HG02970 (cell line): ENCODE measurements around the gene MYLIP.

ENCODE experiments used
- ATAC-seq: cut with Tn5 transposase; IDR thresholded peaks from one replicate; pipeline ENCODE4 v1.9.1; 2021; ENCODE audit warnings: mild to moderate bottlenecking, moderate library complexity, moderate number of reproducible peaks; ENCODE audit not compliant: unreplicated experiment, low FRiP score

MYLIP gene

DNA sequence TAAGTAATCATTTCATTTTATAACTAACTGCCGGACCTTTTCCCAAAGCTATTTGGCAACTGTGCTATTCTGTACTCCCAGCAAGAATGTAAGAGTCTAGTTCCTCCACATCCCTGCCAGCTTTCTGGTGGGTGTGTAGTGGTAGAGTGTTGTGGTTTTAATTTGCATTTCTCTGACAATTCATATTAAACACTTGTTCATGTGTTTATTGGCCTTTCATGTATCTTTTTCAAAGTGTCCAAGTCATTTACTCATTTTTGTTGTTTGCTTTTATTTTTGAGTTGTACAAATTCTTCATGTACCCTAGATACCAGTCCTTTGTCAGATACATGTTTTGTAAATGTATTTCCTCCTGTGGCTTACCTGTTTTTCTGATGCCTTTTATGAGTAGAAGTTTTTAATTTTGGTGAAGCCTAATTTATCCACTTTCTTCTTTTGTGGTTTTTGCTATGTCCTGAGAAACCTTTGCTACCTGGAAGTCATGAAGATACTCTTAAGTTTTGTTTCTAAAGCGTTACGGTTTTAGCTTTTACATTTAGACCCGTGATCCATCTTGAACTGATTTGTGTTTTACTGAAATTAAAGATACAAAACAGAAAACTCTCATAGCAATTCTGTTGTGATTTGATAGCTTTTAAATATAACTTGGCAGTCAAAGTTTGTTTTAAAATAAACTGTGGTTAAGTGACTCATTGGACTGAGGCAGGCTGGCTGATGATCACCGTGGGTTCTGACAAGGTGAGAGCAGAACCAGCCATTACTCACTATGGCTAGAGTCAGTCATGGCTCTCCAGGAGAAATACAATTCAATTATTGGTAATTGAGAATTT, 8.0 kb downstream of the MYLIP start:
- ATAC-seq: no peak

DNA sequence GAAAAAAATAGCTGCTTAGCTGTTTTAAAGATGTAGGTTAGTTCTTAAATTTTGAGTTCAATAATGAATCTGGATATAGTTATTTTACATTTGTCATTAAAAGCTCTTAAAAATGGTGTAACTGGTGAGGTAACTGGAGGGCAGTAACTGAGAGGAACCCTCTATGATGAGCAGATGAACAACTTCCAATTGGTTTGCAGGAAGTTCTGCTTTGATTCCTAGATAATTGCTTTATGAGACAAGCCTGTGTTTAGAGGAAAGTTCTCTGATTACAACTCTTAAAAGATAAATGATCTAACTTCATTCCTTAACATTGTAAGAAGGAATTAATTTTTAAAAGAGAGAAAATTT, 8.5 kb downstream of the MYLIP start:
- ATAC-seq: no peak

DNA sequence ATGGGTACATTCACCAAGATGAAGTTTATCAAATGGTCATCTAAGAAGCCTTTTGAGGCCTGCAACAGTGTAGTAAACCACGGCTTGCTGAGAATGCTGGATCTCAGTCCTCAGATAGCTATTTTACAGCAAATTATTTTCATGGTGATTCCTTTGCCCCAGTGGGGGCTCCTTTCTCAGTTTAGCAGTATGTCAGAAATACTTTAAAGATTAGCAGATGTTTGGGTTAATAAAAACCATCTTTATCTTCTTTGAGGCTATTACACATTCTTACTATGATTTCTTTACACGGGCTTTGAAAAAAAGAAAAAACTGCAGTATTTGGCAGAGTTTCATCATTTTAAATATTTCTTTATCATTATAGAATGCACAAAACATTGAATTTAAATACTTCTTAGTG, 10.7 kb downstream of the MYLIP start:
- ATAC-seq: no peak

DNA sequence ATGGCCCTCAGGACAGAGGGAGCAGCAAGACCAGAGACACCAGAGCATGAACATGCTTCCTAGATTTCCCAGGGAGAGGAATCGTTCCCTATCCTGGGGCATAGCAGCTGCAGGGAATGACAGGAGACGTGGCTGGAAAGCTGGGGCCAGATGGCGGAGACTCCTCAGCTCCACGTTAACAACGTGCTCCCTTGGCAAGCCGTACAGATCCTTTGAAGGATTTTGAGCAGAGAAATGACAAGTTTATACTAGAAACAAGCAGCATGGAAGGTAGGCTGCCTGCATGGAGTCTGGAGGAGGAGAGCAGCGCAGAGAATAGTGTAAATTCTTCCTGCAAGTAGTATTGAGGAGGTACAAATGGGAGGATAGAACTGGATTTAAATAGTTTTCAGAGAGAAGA, 11.7 kb downstream of the MYLIP start:
- no peak for ATAC-seq

DNA sequence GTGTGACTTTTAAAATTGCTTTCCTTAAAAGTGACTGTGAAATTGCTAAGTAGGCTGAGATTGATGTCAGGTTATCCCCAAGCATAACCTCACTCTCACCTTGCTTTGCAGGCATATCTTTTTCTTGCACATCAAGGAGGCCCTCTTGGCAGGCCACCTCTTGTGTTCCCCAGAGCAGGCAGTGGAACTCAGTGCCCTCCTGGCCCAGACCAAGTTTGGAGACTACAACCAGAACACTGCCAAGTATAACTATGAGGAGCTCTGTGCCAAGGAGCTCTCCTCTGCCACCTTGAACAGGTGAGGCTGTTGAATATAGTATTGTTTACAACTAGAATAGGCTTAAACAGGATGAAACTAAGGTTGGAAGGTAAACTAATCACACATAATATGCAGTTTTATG, 12.6 kb downstream of the MYLIP start:
- no peak for ATAC-seq

DNA sequence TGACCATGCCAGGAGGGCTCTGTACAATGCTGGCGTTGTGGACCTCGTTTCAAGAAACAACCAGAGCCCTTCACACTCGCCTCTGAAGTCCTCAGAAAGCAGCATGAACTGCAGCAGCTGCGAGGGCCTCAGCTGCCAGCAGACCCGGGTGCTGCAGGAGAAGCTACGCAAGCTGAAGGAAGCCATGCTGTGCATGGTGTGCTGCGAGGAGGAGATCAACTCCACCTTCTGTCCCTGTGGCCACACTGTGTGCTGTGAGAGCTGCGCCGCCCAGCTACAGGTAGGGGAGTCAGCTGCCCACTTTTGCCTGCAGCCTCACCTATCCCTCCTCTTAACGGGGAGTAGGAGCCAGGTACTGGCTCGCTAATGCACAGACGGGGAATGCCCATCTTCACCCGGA, 16.2 kb downstream of the MYLIP start:
- ATAC-seq: no peak

DNA sequence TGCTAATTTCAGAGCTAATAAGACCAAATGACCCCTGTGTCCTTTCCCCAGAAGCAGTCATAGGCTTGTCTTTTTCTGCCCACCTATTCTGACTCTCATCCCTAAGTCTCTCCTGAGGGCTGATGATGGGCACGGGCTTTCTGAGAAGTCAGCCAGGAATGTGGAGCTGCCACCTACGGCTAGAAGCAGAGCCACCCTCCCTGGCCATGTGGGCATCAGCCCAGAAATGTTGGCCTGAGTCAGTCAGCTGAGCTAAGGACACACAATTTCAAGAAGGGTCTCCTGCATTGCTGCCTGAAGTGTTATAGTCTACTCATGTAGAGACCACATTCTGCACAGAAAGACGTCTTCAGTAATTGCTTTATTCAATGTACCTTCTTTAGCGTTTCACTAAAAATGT, 17.1 kb downstream of the MYLIP start:
- ATAC-seq: no peak

DNA sequence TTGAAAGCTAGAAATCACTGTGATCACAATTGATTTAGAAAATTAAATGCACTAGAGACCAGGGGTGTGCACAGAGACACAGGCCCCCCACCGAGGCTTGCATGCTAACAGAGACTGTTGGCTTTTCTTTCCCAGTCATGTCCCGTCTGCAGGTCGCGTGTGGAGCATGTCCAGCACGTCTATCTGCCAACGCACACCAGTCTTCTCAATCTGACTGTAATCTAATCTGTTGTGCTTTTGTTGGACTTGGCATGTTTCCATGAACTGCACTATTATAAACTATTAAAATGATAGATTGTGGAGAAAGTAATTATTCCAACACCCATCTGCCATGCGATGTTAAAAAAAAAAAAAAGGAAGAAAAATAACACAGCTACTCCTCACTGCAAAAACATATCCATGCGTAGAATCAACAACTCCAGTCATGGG, 17.7 kb downstream of the MYLIP start:
- no peak for ATAC-seq

DNA sequence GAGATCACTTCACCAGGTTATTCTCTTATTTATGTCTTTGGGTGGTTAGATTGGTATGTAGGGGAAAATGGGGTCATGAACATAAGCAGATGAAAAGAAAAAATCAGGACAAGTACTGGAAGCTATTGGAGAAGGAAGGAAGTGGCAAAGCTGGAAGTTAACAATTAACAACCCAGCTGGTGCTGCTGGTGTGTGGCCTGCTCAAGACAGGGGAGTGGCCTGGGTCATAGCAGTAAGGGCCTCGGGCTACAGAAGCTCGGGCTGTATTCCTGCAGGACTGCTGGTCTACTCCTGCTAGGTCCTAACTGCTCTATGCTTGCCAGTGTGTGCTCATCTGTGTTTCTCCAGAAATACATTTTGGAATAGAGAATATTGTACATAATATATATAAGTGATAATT, 19.6 kb downstream of the MYLIP start:
- no peak for ATAC-seq

DNA sequence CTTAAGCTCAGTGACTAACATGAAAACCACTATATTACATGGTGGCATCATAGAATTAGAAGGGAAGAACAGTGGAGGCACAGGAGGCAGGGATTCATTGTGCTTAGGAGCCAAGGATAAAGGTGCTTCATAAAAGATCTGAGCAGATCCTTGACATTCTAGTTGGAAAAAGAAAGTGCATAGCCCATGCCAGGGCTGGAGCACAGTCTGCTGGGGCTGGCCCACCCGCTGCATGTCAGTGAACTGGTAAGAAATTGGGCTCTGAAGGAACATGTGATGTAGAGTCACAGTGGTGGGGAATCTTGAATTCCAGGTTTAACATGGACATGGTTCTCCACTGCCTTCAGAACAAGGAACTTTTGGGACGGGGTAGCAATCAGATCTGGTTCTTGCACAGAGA, 20.4 kb downstream of the MYLIP start:
- ATAC-seq: no peak

DNA sequence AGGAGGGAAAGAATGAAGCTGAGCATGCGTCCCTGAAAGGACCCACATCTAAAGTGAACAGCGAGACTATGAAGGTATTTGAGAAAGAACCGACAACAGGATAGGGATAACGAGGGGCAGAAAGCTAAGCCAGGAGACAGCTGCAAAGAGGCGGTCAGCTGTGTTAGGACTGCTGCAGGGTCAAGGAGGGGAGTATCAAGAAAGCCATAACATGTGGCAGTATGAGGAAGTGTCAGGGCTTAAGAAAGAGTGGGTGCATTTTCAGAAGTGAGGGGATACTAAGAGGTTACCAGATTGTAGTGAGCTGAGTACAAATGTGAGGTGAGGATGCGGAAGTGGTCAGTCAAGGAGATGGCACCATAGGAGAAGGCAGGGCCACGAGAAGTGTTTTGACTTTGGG, 21.2 kb downstream of the MYLIP start:
- no peak for ATAC-seq

DNA sequence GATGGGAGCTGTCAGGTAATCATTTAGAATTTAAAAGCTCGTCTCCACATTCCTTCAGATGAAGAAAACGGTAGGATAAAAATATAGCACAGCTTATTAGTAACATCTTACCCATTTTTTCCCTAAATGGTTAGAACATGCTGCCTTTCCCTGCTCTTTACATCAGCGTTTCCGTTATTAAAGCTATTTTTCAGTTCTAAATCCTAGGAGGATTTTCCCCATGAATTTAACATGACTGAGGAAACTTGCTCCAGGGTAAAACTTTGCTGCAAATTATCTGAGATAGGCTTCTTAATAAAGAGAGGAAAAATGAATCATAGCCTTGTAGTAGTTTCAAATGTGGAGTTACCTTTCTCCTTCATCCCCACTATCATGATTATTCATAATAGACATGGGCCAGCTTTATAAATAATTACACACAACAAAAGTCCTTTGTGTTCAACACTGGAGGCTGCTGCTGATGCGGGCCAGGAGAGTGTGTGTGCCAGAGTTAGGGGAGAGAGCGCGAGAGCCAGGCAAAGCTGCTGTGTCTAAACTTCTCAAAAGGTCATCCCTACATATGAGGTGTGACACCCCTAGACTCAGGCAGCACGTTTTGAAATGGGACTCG, 24.4 kb downstream of the MYLIP start:
- no peak for ATAC-seq

DNA sequence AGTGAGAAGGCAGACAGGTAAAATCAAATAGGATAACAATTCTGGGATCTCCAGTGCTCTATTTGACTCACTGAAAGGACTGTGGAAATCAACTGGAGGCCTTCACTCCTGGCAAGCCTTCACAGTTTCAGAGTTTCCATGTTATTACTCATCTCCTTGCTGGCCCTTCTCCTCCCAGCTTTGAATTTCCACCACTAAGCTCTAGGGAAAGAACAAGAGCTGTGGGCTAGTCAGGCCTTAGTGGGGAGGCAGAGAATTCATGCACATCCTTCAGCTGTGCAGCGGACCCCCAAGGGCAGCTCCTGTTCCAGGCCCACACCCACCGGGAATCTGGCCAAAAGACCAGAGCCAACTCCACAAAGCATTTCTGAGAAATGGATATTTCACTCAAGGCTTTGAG, 26.0 kb downstream of the MYLIP start:
- ATAC-seq: no peak

DNA sequence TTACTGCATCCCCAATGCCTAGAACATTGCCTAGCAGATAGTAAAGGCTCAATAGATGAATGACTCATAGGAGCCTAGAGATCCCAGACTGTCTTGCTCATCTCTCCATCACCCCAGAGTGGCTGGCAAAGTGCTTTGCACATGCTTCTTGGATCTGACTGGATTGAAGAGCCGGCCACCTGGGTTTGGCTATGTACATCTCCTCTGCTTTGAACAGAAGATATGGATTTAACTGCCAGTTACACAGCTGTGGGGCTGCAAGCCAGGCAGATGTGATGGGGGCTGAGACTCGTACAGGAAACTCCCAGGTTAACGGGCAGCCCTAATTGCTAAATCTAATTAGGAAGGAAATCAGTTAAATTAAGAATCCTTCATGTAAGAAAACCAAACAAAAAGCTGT, 28.6 kb downstream of the MYLIP start:
- no peak for ATAC-seq

DNA sequence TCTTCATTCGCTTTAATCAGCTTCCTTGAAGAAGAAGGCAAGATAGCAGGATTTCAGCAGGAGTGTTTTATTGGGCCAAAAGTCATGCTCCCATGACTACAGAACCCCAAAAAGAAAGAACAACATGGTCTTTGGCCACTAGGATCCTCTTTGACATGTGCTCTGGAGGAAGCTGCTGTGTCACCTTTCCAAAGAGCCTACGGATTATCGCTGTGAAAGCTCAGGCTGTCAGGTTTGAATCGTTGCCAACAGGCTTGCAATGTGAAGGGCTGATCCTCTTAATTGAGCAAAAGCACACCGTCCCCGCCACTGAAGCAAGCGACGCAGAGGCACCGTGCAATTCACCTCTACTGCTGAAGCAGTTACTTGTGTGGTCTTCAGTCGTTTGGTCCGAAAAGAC, 29.0 kb downstream of the MYLIP start:
- no peak for ATAC-seq

DNA sequence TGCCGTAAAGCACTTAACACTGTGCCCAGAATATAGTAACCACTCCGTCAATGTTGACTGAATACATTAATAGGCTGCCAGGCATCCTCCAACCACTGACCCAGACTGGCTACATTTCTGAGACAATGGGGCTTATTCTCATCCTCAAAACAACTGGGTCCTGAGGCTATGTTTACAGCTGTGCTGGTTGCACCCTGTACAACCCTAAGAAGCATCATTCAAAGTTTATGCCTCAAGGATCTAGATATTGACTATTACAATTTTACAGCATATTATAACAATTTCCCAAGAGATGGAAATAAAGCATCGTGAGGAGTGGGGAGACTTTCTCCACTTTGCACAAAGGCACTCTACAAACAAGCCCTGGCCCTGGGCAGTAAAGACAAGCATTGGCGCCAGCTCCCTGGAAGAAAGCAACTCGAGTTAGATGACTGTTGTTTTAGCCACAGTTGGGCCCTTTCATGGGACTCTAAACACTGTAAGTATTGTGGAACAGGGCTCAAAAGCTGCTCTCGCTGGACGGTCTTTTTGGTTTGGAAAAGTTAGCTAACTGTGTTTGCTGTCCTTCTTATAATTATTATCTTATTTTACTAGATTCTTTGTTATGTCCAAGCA, 30.2 kb downstream of the MYLIP start:
- ATAC-seq: no peak

DNA sequence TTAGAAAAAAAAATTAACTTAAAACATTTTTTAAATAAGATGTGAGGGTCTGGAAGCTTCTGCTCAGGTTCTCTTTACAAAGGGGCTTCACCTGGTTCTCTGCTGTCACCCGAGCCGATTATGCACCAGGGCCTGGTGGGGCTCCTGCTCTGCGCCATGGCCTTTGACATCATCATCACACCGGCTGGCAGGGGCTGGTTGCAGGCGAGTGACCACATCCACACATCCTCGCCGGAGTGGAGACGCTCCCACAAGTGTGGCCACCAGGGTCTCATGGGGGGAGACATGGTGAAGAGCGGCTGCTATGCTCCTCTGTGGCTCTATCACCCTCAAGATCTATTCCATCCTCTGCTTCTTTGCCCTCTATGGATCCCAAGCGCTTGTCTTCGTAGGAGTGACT, 31.9 kb downstream of the MYLIP start:
- no peak for ATAC-seq

DNA sequence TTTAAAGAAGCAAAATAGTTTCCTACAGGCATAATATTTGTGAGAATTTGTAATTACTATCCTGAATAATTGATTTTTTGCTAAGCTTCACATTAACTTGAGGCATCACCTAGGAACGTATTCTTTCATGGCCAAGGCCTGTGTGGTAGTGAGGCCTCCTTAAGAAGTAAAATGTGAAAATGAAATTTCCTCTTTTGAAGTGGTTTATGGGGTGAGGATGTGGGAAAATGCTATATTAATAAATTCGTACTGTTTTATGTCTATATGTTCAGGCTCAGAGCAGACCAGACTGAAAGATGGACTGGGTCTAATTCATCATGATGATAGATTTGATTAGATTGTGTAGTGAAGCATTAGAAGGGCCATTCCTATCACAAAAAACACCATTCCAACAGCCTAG, 33.1 kb downstream of the MYLIP start:
- no peak for ATAC-seq

DNA sequence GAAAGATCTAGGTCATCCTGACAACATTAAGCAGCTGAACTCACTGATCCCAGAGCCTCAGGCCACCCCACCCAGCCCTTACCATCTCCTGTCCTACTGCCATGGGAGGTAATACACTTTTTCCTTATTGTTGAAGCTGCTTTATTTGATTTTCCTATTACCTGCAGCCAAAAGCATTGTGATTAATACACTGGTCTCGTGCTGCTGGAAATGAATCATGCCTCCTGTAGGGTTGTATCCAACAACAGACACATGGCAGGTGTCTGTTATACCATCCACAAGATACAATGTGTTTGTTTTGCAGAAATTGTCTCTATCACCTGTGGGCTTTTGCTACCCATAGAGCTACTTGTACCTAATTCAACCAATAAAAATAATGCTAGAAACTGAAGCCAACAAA, 34.2 kb downstream of the MYLIP start:
- ATAC-seq: no peak

DNA sequence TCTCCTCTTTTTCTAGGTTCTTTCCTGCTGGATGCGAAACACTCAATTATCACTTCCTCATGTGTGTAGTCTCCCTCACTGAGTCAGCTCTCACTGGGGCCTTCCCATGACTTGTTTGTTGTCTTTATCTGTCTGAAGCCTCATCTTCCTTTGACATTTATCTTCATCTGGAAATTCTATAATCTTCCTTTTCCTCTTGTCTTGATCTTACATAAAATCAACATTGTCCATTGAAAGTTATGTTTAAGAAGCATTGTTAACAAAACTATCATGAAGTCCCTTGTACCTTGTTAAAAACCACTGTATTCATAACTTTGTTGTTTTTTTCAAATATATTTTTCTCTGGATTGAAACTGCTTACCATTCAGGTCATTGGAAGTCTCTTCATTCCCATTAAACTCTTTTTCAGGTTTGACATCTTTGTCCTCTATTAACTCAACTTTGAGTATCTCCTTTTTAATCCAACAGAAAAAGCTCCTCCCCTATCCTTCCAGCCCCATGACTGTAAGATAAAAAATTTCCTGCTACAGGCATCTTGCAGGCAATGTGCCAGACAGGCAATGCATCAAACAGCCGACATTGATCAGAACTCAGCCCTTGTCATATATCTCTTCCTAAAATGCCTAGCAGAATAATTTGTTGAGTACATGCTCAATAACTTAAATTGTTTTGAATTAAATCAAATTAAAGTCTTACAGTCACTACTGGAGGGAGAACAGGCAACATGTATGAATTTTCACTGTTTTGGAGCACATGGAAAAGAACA, 34.8 kb downstream of the MYLIP start:
- no peak for ATAC-seq

DNA sequence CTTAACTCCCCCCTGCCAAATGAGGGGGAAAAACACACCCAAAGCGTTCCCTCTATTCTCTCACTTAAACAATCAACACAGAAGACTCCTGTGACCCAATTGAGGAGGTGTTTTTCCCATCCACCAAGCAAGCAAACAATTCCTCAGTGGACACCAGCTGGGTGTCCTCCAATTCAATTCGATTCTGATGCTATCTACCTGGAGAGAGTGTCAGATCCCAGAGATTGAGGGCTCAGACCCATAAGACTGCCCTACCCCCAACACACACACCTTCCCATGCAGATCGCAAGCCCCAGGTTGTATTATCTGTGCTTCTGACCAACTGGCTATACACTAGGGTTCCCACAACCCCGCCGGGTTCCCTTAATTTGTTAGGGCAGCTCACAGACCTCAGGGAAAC, 36.8 kb downstream of the MYLIP start:
- no peak for ATAC-seq
